Testis (tissue), 3 donors: ENCODE measurements around the gene LTBR. TPM values are rescaled to one million over a fixed set of nuclear protein-coding genes. Genes with fewer than 3 reads are reported as not detected.

Source experiments
- DNase-seq: peaks from one replicate; pipeline ENCODE4 v3.0.0-alpha.2; 2019
- H3K27ac ChIP-seq, 2 donors: fragments of 200-600 bp; sonication (generic); one replicate each; pipeline ENCODE4 v1.5.1; 2019
- H3K27me3 ChIP-seq: fragments of 200-600 bp; sonication (generic); one replicate; pipeline ENCODE4 v1.5.1; 2019
- H3K36me3 ChIP-seq: fragments of 200-600 bp; sonication (generic); one replicate; pipeline ENCODE4 v1.5.1; 2017; ENCODE audit warnings: low read depth; ENCODE audit errors: missing control alignments
- H3K4me1 ChIP-seq: fragments of 200-600 bp; sonication (generic); one replicate; pipeline ENCODE4 v1.5.1; 2019
- H3K4me3 ChIP-seq, 2 donors: fragments of 200-600 bp; sonication (generic); one replicate each; pipeline ENCODE4 v1.5.1; 2017 to 2019
- H3K9me3 ChIP-seq: fragments of 200-600 bp; sonication (generic); one replicate; pipeline ENCODE4 v1.5.1; 2017
- POLR2A ChIP-seq: fragments of 450-650 bp; IDR thresholded peaks from one replicate; pipeline ENCODE4 v1.6.1; 2017; ENCODE audit warnings: antibody characterized with exemption, mild to moderate bottlenecking, moderate library complexity
- WGBS, 2 donors: methylation state at CpG; one replicate each; pipeline ENCODE4 v1.1.5; 2018; 5-methylcytosine and 5-hydroxymethylcytosine counted together
- intact Hi-C: fragments of 100-400 bp; cut with DNase I; formaldehyde crosslinking; loops from one replicate; pipeline ENCODE4 v1.15.1; 2023; ENCODE audit warnings: low total_unique reads
- polyA plus RNA-seq: library from polyadenylated mRNA; stranded (reverse); fragments of 350-450 nt; fragmentation: Illumina TruSeq; extraction: RNeasy Lipid Tissue Mini Kit (QIAGEN cat#74804); gene quantifications from one replicate; pipeline ENCODE4 v1.2.3, GENCODE V29; 2014; ENCODE audit warnings: low read depth, low replicate concordance; ENCODE audit not compliant: insufficient read depth
- total RNA-seq, 2 donors: library from RNA; depleted of rRNA; stranded (reverse); fragments of >200 nt; gene quantifications; one replicate each; pipeline ENCODE4 v1.2.3, GENCODE V29; 2016
- TF ChIP-seq, protein P1 (sequence below), 3 experiments: fragments of 450-650 bp in 2 of 3; fragments of 200-600 bp in 1 of 3; sonication (generic) in 1 of 3; IDR thresholded peaks; one replicate each; pipeline ENCODE4 v1.5.1; 2016 to 2019; ENCODE audit warnings: antibody characterized with exemption in 3 of 3, mild to moderate bottlenecking in 2 of 3, moderate library complexity in 1 of 3

The LTBR gene
- total and polyA plus RNA-seq, 3 donors from 2014 or later: 36.6 to 112 (median 81.3) TPM

DNA sequence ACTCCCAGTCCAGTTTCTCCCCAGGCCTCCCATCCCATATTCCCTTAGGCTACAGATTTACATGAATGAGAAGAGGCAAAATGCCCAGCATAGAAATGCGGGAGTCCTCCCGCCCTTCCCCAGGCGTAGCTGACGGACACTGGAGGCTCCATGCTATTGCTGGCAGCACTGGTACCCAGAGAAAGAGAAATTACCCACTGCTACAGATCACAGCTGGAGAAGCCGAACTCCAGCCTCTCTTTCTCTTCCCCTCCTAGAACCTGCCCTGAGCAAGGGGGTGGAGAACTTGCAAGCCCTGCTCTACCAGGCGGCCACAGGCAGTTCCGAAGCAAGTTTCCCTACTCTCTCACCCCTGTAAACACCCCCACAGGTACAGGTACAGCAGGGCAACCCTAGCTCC lies 3.6 kb downstream of the LTBR start:
- H3K27me3 ChIP-seq: no peaks in the 10 kb centered on the region

DNA sequence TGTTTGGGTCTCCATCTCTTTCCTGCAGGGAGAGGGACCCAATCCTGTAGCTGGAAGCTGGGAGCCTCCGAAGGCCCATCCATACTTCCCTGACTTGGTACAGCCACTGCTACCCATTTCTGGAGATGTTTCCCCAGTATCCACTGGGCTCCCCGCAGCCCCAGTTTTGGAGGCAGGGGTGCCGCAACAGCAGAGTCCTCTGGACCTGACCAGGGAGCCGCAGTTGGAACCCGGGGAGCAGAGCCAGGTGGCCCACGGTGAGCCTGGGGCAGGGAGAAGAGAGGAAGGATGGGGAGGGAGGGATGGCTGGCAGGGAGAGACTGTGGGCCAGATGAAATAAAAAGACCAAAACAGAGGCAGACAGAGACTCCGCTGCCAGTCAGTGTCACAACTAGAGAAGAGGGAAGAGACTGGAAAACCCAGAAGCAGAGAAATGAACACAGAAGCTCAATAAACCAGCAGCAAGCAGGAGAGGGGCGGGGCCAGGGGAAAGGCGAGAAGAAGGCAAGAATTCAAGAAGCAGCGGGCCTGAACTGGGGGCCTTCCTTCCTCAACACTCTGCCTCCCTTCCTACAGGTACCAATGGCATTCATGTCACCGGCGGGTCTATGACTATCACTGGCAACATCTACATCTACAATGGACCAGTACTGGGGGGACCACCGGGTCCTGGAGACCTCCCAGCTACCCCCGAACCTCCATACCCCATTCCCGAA lies 6.3 kb downstream of the LTBR start:
- no peaks in the 10 kb centered on the region for H3K27me3 ChIP-seq
- peaks cover 7% of the 10 kb centered on the region for H3K4me1 ChIP-seq
- no peaks in the 10 kb centered on the region for H3K9me3 ChIP-seq
- TF ChIP-seq, protein P1, sequence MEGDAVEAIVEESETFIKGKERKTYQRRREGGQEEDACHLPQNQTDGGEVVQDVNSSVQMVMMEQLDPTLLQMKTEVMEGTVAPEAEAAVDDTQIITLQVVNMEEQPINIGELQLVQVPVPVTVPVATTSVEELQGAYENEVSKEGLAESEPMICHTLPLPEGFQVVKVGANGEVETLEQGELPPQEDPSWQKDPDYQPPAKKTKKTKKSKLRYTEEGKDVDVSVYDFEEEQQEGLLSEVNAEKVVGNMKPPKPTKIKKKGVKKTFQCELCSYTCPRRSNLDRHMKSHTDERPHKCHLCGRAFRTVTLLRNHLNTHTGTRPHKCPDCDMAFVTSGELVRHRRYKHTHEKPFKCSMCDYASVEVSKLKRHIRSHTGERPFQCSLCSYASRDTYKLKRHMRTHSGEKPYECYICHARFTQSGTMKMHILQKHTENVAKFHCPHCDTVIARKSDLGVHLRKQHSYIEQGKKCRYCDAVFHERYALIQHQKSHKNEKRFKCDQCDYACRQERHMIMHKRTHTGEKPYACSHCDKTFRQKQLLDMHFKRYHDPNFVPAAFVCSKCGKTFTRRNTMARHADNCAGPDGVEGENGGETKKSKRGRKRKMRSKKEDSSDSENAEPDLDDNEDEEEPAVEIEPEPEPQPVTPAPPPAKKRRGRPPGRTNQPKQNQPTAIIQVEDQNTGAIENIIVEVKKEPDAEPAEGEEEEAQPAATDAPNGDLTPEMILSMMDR (IDR thresholded peaks at IDR 0.05): no peak
- TF ChIP-seq POLR2A: no peak
- intact Hi-C loops: no loop called here
- DNase-seq: no peak
- no peak overlapping the region for H3K27ac ChIP-seq
- 80 to 86% methylated on average over 15 of the region's 15 CpGs for WGBS, 2 donors
- H3K4me3 ChIP-seq: no peak overlapping the region
- no peaks in the 10 kb centered on the region for H3K36me3 ChIP-seq

More for the DNA sequence above, 3.6 kb downstream of the LTBR start:
- Histone ChIP-seq H3K4me1 (peaks cover 19% of the 10 kb centered on the region), H3K9me3 (no peaks in the 10 kb centered on the region), H3K36me3 (no peaks in the 10 kb centered on the region), H3K27ac (no peak overlapping the region), H3K4me3 (no peak overlapping the region)
- DNase-seq: no peak
- intact Hi-C loops: loop anchor here (10.0 kb wide), 1 partner anchor 53 kb away; no protein-coding TSS in a partner anchor
- no peak for TF ChIP-seq POLR2A
- TF ChIP-seq, protein P1 (IDR thresholded peaks at IDR 0.05): no peak
- WGBS, 2 donors: 91 to 97% methylated on average over 7 of the region's 7 CpGs

DNA sequence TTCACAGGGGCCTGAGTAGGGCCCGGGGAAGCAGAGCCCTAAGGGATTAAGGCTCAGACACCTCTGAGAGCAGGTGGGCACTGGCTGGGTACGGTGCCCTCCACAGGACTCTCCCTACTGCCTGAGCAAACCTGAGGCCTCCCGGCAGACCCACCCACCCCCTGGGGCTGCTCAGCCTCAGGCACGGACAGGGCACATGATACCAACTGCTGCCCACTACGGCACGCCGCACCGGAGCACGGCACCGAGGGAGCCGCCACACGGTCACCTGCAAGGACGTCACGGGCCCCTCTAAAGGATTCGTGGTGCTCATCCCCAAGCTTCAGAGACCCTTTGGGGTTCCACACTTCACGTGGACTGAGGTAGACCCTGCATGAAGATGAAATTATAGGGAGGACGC lies 7.1 kb downstream of the LTBR start:
- no peak overlapping the region for H3K4me3 ChIP-seq
- TF ChIP-seq, protein P1 (IDR thresholded peaks at IDR 0.05): no peak
- TF ChIP-seq POLR2A: no peak
- no peak for DNase-seq
- H3K9me3 ChIP-seq: no peaks in the 10 kb centered on the region
- no peak overlapping the region for H3K27ac ChIP-seq
- intact Hi-C loops: no loop called here
- H3K36me3 ChIP-seq: no peaks in the 10 kb centered on the region
- H3K27me3 ChIP-seq: no peaks in the 10 kb centered on the region
- WGBS, 2 donors: 89% methylated on average over 11 to 17 of the region's 17 CpGs
- H3K4me1 ChIP-seq: peaks cover 4% of the 10 kb centered on the region

DNA sequence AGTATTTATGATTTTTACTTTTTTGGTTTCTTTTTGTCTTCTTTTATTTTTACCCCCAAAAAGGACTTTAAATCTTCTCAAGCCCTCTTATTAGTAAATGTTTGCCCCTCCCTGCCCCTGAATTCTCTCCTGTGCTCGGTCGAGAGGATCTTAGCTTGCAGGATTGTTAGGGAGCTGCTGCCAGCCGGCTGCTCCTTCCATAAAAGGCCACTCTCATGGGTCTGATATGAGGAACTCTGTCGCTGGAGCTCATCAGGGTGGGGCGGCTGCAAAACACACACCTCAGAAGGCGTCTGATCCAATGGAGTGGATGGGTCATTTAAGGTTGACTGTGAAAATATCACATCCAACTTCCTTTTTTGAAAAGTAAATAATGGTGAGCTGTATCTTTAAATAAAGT lies 8.5 kb downstream of the LTBR start:
- no peak for DNase-seq
- no peak for TF ChIP-seq POLR2A
- TF ChIP-seq, protein P1 (IDR thresholded peaks at IDR 0.05): no peak
- peak overlapping the region in 1 of 2 donors; percentile 44 for H3K27ac ChIP-seq
- no peaks in the 10 kb centered on the region for H3K27me3 ChIP-seq
- H3K9me3 ChIP-seq: no peaks in the 10 kb centered on the region
- no peak overlapping the region for H3K4me3 ChIP-seq
- H3K4me1 ChIP-seq: peaks cover 4% of the 10 kb centered on the region
- H3K36me3 ChIP-seq: no peaks in the 10 kb centered on the region
- WGBS, 2 donors: 36 to 38% methylated on average over 6 of the region's 6 CpGs
- intact Hi-C loops: no loop called here

DNA sequence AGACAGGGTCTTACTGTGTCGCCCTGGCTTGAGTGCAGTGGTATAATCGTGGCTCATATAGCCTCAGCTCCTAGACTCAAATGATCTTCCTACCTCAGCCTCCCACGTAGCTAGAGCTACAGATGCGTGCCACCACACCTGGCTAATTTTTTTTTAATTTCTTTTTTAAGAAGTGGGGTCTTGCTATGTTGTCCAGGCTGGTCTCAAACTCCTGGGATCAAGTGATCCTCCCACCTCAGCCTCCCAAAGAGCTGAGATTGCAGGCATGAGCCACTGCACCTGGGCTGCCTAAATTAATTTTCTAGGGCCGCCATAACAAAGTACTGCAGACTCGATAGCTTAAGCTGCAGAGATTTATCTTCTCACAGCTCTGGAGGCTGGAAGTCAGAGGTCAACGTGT lies 9.1 kb downstream of the LTBR start:
- 89% methylated on average over 7 of the region's 7 CpGs for WGBS, 2 donors
- intact Hi-C loops: no loop called here

More for the DNA sequence above, 9.1 kb downstream of the LTBR start:
- H3K36me3 ChIP-seq: no peaks in the 10 kb centered on the region
- no peaks in the 10 kb centered on the region for H3K27me3 ChIP-seq
- peaks cover 4% of the 10 kb centered on the region for H3K4me1 ChIP-seq
- H3K9me3 ChIP-seq: no peaks in the 10 kb centered on the region
- peak overlapping the region in 1 of 2 donors; percentile 37 for H3K27ac ChIP-seq
- TF ChIP-seq, protein P1 (IDR thresholded peaks at IDR 0.05): no peak
- TF ChIP-seq POLR2A: no peak
- no peak for DNase-seq
- H3K4me3 ChIP-seq: no peak overlapping the region
